ENCODE results near the gene DUSP19.
A peak's percentile ranks its signal among the peaks of the same experiment; 100 is the strongest.

Gene DUSP19

GRCh38 chr2:183060571-183061231, 17.8 kb upstream of the DUSP19 start:
- Histone ChIP-seq H3K79me2 (ENCODE audit: control insufficient read depth, insufficient read depth, low read length) (no peaks in the 10 kb centered on the region), H3K27ac (ENCODE audit: low read depth, low read length) (no peak overlapping the region), H3K18ac (ENCODE audit: low read length) (no peak overlapping the region), H3K27me3 (ENCODE audit: insufficient read depth, low read length, poor library complexity) (no peaks in the 10 kb centered on the region), H3K4me2 (ENCODE audit: low read length) (no peak overlapping the region), H3K4me3 (ENCODE audit: low read length) (no peak overlapping the region), H2BK5ac (ENCODE audit: low read length) (no peak overlapping the region), H4K8ac (ENCODE audit: low read depth, low read length) (no peak overlapping the region), H3K56ac (ENCODE audit: low read length) (no peak overlapping the region), H3K4me1 (ENCODE audit: control insufficient read depth, low read depth, low read length) (no peaks in the 10 kb centered on the region), H3K36me3 (ENCODE audit: control insufficient read depth, insufficient read depth, low read length) (no peaks in the 10 kb centered on the region), H4K5ac (ENCODE audit: low read length) (no peak overlapping the region), H3K79me1 (ENCODE audit: low read length) (no peaks in the 10 kb centered on the region), H3K23ac (ENCODE audit: low read length) (no peak overlapping the region), H2AK5ac (ENCODE audit: low read length) (no peak overlapping the region), H2BK15ac (replicated peaks; ENCODE audit: low read depth) (no peak overlapping the region), H3K9ac (ENCODE audit: low read length) (no peak overlapping the region), H3K4ac (ENCODE audit: low read depth, low read length) (no peak overlapping the region), H2BK120ac (ENCODE audit: low read depth, low read length) (no peak overlapping the region)
- WGBS (ENCODE audit: extremely low coverage, insufficient coverage, low lambda C conversion rate) = no CpG with 5 or more reads among the region's 14 CpGs
- DNase-seq = no peak

GRCh38 chr2:183063083-183063482, 15.5 kb upstream of the DUSP19 start:
- DNase-seq = peak; percentile 23
- H3K4me2 ChIP-seq (ENCODE audit: low read length) = no peak overlapping the region
- H4K5ac ChIP-seq (ENCODE audit: low read length) = no peak overlapping the region
- no peak overlapping the region for H3K9ac ChIP-seq (ENCODE audit: low read length)
- H2BK120ac ChIP-seq (ENCODE audit: low read depth, low read length) = no peak overlapping the region
- H3K4ac ChIP-seq (ENCODE audit: low read depth, low read length) = no peak overlapping the region
- H2AK5ac ChIP-seq (ENCODE audit: low read length) = no peak overlapping the region
- no peak overlapping the region for H3K18ac ChIP-seq (ENCODE audit: low read length)
- no peak overlapping the region for H2BK15ac ChIP-seq (replicated peaks; ENCODE audit: low read depth)
- WGBS (ENCODE audit: extremely low coverage, insufficient coverage, low lambda C conversion rate) = no CpG with 5 or more reads among the region's 2 CpGs
- H4K8ac ChIP-seq (ENCODE audit: low read depth, low read length) = no peak overlapping the region
- H3K23ac ChIP-seq (ENCODE audit: low read length) = no peak overlapping the region
- no peak overlapping the region for H3K4me3 ChIP-seq (ENCODE audit: low read length)
- H3K4me1 ChIP-seq (ENCODE audit: control insufficient read depth, low read depth, low read length) = no peaks in the 10 kb centered on the region
- no peaks in the 10 kb centered on the region for H3K79me2 ChIP-seq (ENCODE audit: control insufficient read depth, insufficient read depth, low read length)
- no peaks in the 10 kb centered on the region for H3K27me3 ChIP-seq (ENCODE audit: insufficient read depth, low read length, poor library complexity)
- H3K79me1 ChIP-seq (ENCODE audit: low read length) = no peaks in the 10 kb centered on the region
- no peak overlapping the region for H2BK5ac ChIP-seq (ENCODE audit: low read length)
- H3K27ac ChIP-seq (ENCODE audit: low read depth, low read length) = no peak overlapping the region
- H3K56ac ChIP-seq (ENCODE audit: low read length) = no peak overlapping the region
- H3K36me3 ChIP-seq (ENCODE audit: control insufficient read depth, insufficient read depth, low read length) = no peaks in the 10 kb centered on the region

DNA sequence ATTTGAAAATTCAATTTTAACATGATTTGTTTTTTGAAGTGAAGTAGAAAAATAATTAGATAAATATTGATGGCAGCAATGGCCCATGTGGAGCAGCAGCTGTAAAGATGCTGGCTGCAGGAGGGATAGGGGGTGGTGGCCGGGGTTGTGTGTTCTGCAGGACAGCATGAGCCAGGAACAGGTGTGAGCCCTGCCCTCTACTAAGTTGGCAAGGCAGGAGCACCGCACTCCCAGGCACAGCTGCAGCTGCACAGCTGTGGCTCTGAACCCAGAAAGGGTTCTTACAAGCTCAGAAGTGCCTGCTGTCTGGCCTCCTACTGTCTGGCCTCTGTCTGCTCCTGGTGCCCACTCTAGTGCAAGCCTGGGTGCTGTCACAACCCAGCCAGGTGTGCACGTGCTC, 10.0 kb upstream of the DUSP19 start:
- no peak overlapping the region for H2BK15ac ChIP-seq (replicated peaks; ENCODE audit: low read depth)
- no peak overlapping the region for H3K27ac ChIP-seq (ENCODE audit: low read depth, low read length)
- H3K9ac ChIP-seq (ENCODE audit: low read length) = no peak overlapping the region
- no peak overlapping the region for H2BK5ac ChIP-seq (ENCODE audit: low read length)
- no peaks in the 10 kb centered on the region for H3K79me2 ChIP-seq (ENCODE audit: control insufficient read depth, insufficient read depth, low read length)
- H3K4me1 ChIP-seq (ENCODE audit: control insufficient read depth, low read depth, low read length) = no peaks in the 10 kb centered on the region
- H3K4ac ChIP-seq (ENCODE audit: low read depth, low read length) = no peak overlapping the region
- no peak overlapping the region for H3K23ac ChIP-seq (ENCODE audit: low read length)
- no peak overlapping the region for H2BK120ac ChIP-seq (ENCODE audit: low read depth, low read length)
- H4K5ac ChIP-seq (ENCODE audit: low read length) = no peak overlapping the region
- WGBS (ENCODE audit: extremely low coverage, insufficient coverage, low lambda C conversion rate) = no CpG with 5 or more reads among the region's 3 CpGs
- H3K18ac ChIP-seq (ENCODE audit: low read length) = no peak overlapping the region
- DNase-seq = no peak
- no peak overlapping the region for H3K4me3 ChIP-seq (ENCODE audit: low read length)
- H3K4me2 ChIP-seq (ENCODE audit: low read length) = no peak overlapping the region
- H4K8ac ChIP-seq (ENCODE audit: low read depth, low read length) = no peak overlapping the region
- no peaks in the 10 kb centered on the region for H3K79me1 ChIP-seq (ENCODE audit: low read length)
- no peaks in the 10 kb centered on the region for H3K27me3 ChIP-seq (ENCODE audit: insufficient read depth, low read length, poor library complexity)
- H3K36me3 ChIP-seq (ENCODE audit: control insufficient read depth, insufficient read depth, low read length) = no peaks in the 10 kb centered on the region
- H3K56ac ChIP-seq (ENCODE audit: low read length) = no peak overlapping the region
- no peak overlapping the region for H2AK5ac ChIP-seq (ENCODE audit: low read length)

GRCh38 chr2:183069174-183069573, 9.4 kb upstream of the DUSP19 start:
- no CpG with 5 or more reads among the region's 2 CpGs for WGBS (ENCODE audit: extremely low coverage, insufficient coverage, low lambda C conversion rate)
- no peak overlapping the region for H3K23ac ChIP-seq (ENCODE audit: low read length)

GRCh38 chr2:183070942-183071844, 7.4 kb upstream of the DUSP19 start:
- Histone ChIP-seq H2BK15ac (replicated peaks; ENCODE audit: low read depth) (no peak overlapping the region), H3K18ac (ENCODE audit: low read length) (no peak overlapping the region), H2BK120ac (ENCODE audit: low read depth, low read length) (no peak overlapping the region), H3K27ac (ENCODE audit: low read depth, low read length) (no peak overlapping the region), H3K56ac (ENCODE audit: low read length) (peak overlapping the region; percentile 67), H3K9ac (ENCODE audit: low read length) (no peak overlapping the region), H4K5ac (ENCODE audit: low read length) (no peak overlapping the region), H3K4me3 (ENCODE audit: low read length) (no peak overlapping the region), H3K27me3 (ENCODE audit: insufficient read depth, low read length, poor library complexity) (no peaks in the 10 kb centered on the region), H3K4me1 (ENCODE audit: control insufficient read depth, low read depth, low read length) (no peaks in the 10 kb centered on the region), H3K79me1 (ENCODE audit: low read length) (no peaks in the 10 kb centered on the region), H2AK5ac (ENCODE audit: low read length) (no peak overlapping the region), H3K23ac (ENCODE audit: low read length) (no peak overlapping the region), H3K4ac (ENCODE audit: low read depth, low read length) (no peak overlapping the region), H2BK5ac (ENCODE audit: low read length) (no peak overlapping the region), H3K79me2 (ENCODE audit: control insufficient read depth, insufficient read depth, low read length) (no peaks in the 10 kb centered on the region), H4K8ac (ENCODE audit: low read depth, low read length) (no peak overlapping the region), H3K4me2 (ENCODE audit: low read length) (no peak overlapping the region), H3K36me3 (ENCODE audit: control insufficient read depth, insufficient read depth, low read length) (no peaks in the 10 kb centered on the region)
- no CpG with 5 or more reads among the region's 34 CpGs for WGBS (ENCODE audit: extremely low coverage, insufficient coverage, low lambda C conversion rate)
- peak; percentile 92 for DNase-seq

More at GRCh38 chr2:183069174-183069573, 9.4 kb upstream of the DUSP19 start:
- no peaks in the 10 kb centered on the region for H3K36me3 ChIP-seq (ENCODE audit: control insufficient read depth, insufficient read depth, low read length)
- H2BK120ac ChIP-seq (ENCODE audit: low read depth, low read length) = no peak overlapping the region
- H2AK5ac ChIP-seq (ENCODE audit: low read length) = no peak overlapping the region
- H3K79me2 ChIP-seq (ENCODE audit: control insufficient read depth, insufficient read depth, low read length) = no peaks in the 10 kb centered on the region
- no peak overlapping the region for H3K56ac ChIP-seq (ENCODE audit: low read length)
- no peak overlapping the region for H3K4ac ChIP-seq (ENCODE audit: low read depth, low read length)
- no peak overlapping the region for H3K4me3 ChIP-seq (ENCODE audit: low read length)
- H3K18ac ChIP-seq (ENCODE audit: low read length) = no peak overlapping the region
- H3K4me2 ChIP-seq (ENCODE audit: low read length) = no peak overlapping the region
- no peak overlapping the region for H4K8ac ChIP-seq (ENCODE audit: low read depth, low read length)
- no peak overlapping the region for H2BK5ac ChIP-seq (ENCODE audit: low read length)
- H3K27ac ChIP-seq (ENCODE audit: low read depth, low read length) = no peak overlapping the region
- H4K5ac ChIP-seq (ENCODE audit: low read length) = no peak overlapping the region
- H3K79me1 ChIP-seq (ENCODE audit: low read length) = no peaks in the 10 kb centered on the region
- no peaks in the 10 kb centered on the region for H3K27me3 ChIP-seq (ENCODE audit: insufficient read depth, low read length, poor library complexity)
- peak; percentile 47 for DNase-seq
- H3K4me1 ChIP-seq (ENCODE audit: control insufficient read depth, low read depth, low read length) = no peaks in the 10 kb centered on the region
- H2BK15ac ChIP-seq (replicated peaks; ENCODE audit: low read depth) = no peak overlapping the region
- no peak overlapping the region for H3K9ac ChIP-seq (ENCODE audit: low read length)
